Eye (tissue), 1 donor: Measurements from ENCODE around the gene ARSB.
"Not testable (repeated sequence)": the region's sequence is repeated elsewhere in the genome, so short reads cannot be mapped to it uniquely, and the experiment has no call there.

Experiments used
- DNase-seq: peaks from one replicate; pipeline ENCODE4 v3.0.0-alpha.2; 2015

The ARSB gene

GRCh38 chr5:78746021-78746770 is 238.9 kb downstream of the ARSB start:
- DNase-seq: peak; percentile 58

GRCh38 chr5:78744951-78745534 is 240.1 kb downstream of the ARSB start:
- peak; percentile 50 for DNase-seq

DNA sequence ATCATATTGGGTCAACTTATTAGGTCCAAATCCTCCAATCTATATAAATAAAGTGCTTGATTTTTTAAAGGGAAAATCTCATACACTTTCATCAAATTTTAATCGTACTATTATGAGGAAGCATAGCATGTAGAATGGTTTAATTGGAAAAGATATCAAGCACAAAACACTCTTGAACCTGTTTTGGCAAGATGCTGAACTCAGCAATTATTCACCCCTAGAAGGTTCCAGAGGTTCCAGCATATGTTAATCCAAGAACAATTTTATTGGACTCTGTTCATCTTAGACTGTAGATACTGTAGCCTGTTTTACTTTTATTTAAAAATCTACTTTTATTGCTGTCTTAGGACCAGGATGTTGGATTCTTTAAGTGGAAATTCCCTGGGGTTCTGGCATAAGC is 244.1 kb downstream of the ARSB start:
- DNase-seq: no peak

DNA sequence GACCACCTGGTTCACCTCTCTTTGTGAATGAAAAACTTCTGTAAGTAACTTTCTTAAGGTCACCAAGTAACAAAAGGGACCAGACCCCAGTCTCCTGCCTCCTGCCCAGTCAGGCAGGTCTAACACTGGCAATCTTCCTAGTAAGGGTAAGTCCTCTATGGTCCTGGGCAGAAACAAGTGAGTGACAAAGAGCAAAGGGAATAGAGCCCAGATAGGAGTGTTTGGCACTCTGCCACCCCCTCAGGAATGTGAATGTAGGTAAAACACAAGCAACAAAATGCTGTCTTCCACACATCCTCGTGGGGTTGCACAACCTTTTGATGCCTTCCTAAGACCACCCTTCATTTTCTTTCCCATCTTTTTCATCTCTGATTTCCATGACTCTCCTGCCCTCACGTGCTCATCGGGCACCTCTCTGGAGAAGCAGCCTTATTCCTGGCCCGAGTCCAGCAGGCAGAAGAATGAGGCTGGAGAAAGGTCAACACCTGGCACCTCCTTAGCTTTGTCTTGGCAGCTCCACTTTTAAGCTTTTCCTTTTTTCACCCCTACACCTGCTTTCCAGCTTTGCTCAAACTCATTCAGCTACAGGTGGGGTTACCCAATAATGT is 246.3 kb downstream of the ARSB start:
- no peak for DNase-seq

GRCh38 chr5:78738104-78738503 is 247.0 kb downstream of the ARSB start:
- DNase-seq: no peak

DNA sequence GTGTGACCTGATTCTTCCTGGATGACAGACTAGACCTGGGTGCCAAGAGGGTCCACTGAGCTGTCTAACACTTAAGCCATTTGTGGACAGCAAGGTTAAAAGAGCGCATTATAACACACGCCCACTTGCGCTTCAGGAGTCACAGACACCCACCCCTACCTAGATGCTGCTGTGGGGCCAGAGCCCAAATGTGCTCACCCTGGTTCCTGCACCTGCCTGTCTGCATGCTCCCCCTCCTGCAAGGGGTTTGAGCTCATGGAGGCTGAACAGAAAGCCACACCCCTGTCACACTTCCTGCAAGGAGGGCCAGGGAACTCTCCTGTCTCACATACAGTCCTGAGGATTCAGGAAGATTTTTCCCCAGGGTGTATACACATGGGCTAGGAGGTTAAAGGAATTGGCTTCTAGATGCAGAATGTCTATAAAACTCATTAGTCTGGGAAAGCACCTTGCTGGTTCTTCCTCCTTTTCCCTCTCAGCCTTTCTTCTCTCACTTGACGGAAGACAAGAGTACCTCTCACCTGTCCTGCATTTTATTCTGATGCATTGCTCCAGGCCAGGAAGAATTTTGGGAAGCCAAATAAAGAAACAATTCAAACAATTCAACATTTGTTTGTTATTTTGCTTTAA is 249.2 kb downstream of the ARSB start:
- DNase-seq: no peak

DNA sequence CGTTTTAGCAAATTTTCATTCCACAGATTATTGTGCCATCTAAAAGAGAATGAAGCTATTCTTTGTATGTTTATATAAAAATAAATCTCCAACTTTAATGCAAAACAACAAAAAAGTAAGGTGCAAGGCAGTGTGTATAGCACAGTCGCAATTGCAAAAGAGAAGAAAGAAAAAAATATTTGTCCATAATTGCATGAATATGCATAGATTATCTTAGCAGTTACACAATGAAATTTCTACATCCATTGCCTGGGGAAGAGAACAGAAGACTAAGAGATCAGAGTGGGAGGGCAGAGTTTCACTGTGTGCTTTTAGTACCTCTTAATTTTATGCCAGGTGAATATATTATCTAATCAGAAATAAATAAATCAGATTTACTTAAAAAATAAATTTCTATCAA is 250.2 kb downstream of the ARSB start:
- no peak for DNase-seq

GRCh38 chr5:78734094-78734845 is 250.8 kb downstream of the ARSB start:
- no peak for DNase-seq

- DNase-seq: not testable (repeated sequence)
Measured at GRCh38 chr5:78732721-78733120, 252.4 kb downstream of the ARSB start.

DNA sequence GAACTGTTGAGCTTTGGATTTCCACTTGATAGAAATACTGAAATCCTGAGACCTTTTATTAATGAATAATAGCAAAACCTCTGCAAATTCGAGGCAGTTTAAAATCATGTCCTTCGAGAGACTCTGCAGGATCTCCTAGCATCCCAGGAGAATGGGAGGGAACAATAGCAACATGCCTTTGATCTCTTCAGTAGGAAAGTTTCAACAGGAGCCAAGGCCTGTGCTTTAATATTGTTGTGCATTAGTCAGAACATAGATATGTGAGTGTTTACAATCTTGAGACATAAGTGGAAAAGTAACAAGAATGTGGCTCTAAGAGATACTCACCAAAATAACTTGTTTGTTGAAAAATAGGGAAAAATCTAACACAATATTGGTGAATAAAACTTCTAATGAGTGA is 253.2 kb downstream of the ARSB start:
- no peak for DNase-seq

- no peak for DNase-seq
Measured at GRCh38 chr5:78730300-78731094, 254.6 kb downstream of the ARSB start.

DNA sequence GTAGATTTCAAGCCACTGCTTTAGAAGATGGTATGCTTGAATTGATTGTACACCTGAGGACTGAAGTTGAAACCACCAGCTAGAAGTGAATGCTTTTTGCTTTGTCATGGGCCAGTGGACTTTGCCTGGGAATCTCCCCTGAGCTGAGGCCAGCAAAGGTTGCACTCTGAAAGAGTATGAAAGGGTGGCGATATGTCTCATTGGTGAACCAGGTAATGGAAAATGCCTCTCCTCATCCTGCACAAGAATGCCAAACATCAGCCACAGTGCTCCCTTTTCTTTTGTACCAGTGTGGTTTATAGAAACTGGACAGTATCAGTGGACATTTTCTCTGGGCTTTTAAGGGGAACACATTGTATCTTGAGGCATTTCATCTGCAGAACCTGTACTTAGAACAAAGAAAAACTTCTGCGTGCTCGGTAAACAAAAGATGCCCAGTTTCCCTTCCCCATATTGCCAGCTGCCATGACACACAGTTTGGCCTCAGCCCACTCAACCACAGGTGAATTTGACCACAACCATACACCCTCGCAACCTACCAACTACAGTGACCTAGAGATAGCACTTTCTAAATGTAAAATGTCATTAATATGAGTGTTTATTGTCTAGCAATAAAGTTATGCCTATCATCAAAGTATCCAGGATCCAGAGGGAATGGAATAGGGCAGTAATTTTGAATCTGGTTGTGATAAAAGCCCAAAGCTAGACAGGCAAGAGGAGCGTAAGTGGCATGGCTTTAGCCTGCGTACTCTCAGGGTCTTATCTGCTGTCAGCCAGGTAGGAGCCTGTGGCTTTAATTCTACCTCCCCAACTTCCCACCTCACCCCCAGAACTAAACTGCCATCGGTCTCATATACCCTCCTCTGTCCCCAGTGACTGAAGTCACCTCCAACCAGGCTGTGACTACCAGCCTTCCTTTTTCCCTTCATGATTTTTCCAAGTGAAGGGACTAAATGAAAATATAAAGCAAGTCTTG is 257.0 kb downstream of the ARSB start:
- DNase-seq: no peak
